Stimulated activated naive B cell treated with anti-CD40 and anti-IgM and Interleukin-4, amounts not matched to agents 10 μg/mL and 1 μg/mL and 100 μg/mL, for 72 hours (primary cell): Measurements from ENCODE around the gene OR51I2.

ENCODE experiments used
- ATAC-seq, 2 donors: fragments of 150-1000 bp; cut with Tn5 transposase; replicated peaks; 2 replicates each; pipeline ENCODE4 v1.10.0; 2021; ENCODE audit warnings: moderate library complexity in 1 of 2
- DNase-seq: peaks from one replicate; pipeline ENCODE4 v3.0.0; 2021
- H3K27ac Mint-ChIP-seq: one replicate; pipeline ENCODE4 v1.8.0; 2022; ENCODE audit warnings: mild to moderate bottlenecking, mixed read lengths
- H3K27me3 Mint-ChIP-seq, 2 donors: one replicate each; pipeline ENCODE4 v1.8.0; 2022; ENCODE audit warnings: mixed read lengths in 2 of 2
- H3K36me3 Mint-ChIP-seq, 2 donors: one replicate each; pipeline ENCODE4 v1.8.0; 2022; ENCODE audit warnings: mixed read lengths in 2 of 2, mild to moderate bottlenecking in 1 of 2
- H3K4me1 Mint-ChIP-seq, 2 donors: one replicate each; pipeline ENCODE4 v1.8.0; 2022; ENCODE audit warnings: mixed read lengths in 2 of 2, mild to moderate bottlenecking in 1 of 2
- H3K4me3 Mint-ChIP-seq, 2 donors: one replicate each; pipeline ENCODE4 v1.8.0; 2022; ENCODE audit warnings: mild to moderate bottlenecking in 2 of 2, mixed read lengths in 2 of 2, moderate library complexity in 1 of 2
- H3K9me3 Mint-ChIP-seq, 2 donors: one replicate each; pipeline ENCODE4 v1.8.0; 2022; ENCODE audit warnings: mixed read lengths in 2 of 2, mild to moderate bottlenecking in 1 of 2

Gene OR51I2

GRCh38 chr11:5449023-5449422 lies at the start of gene OR51I2:
Gene OR51I2 (plus strand): TSS chr11:5449323. CDS start chr11:5453489, 4,166 bp downstream.
- Mint-ChIP-seq H3K27ac (no peak within 1 kb of the TSS), H3K9me3 (no peaks in the 10 kb centered on the region)
- ATAC-seq = no peak

GRCh38 chr11:5405173-5405572 lies 44.0 kb upstream of the OR51I2 start:
- Mint-ChIP-seq H3K4me3 (no peak overlapping the region), H3K4me1 (no peaks in the 10 kb centered on the region), H3K27me3 (peaks cover 6 to 20% of the 10 kb centered on the region in 2 donors), H3K9me3 (no peaks in the 10 kb centered on the region), H3K27ac (no peak overlapping the region), H3K36me3 (no peaks in the 10 kb centered on the region)
- ATAC-seq = no peak
- DNase-seq = no peak

More at GRCh38 chr11:5449023-5449422, at the start of gene OR51I2:
- Mint-ChIP-seq H3K4me1 (no peaks in the 10 kb centered on the region), H3K4me3 (no peak within 1 kb of the TSS), H3K36me3 (no peaks in the 10 kb centered on the region), H3K27me3 (peaks cover 9 to 12% of the 10 kb centered on the region in 2 donors)
- DNase-seq = no peak

DNA sequence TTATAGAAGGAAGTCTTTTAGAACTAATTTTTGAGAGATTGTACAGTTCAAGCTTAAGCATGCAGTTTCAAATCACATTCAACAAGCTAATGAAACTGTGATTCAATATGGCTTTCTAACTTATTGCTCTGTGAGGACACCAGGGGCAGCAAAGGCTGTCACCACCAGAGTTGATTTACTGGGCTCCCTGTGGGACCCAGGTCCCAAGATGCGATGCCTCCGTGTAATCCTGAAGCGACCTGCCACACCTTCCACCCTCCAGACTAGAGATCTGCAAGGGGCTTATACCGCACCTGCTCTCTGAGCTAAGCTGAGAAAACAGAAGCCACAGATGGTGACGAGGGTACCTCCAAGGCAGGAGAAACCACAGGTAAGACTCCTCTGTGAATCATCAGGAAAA lies 28.1 kb upstream of the OR51I2 start:
- ATAC-seq = no peak

GRCh38 chr11:5421811-5422210 lies 27.3 kb upstream of the OR51I2 start, which contains the start of gene OR51Q1:
Gene OR51Q1 (plus strand): TSS chr11:5422111. CDS start chr11:5422201, 90 bp downstream.
- peaks cover 8 to 11% of the 10 kb centered on the region in 2 donors for H3K27me3 Mint-ChIP-seq
- no peaks in the 10 kb centered on the region for H3K4me1 Mint-ChIP-seq
- ATAC-seq (no peak), DNase-seq (no peak)
- no peak within 1 kb of the TSS for H3K4me3 Mint-ChIP-seq
- peaks cover 2 to 4% of the 10 kb centered on the region in 2 donors for H3K9me3 Mint-ChIP-seq
- peaks cover 0 to 1% of the 10 kb centered on the region in 2 donors for H3K36me3 Mint-ChIP-seq
- no peak within 1 kb of the TSS for H3K27ac Mint-ChIP-seq

More for the DNA sequence above, 28.1 kb upstream of the OR51I2 start:
- no peak for DNase-seq
- H3K4me3 Mint-ChIP-seq = no peak overlapping the region
- peaks cover 6 to 11% of the 10 kb centered on the region in 2 donors for H3K27me3 Mint-ChIP-seq
- no peaks in the 10 kb centered on the region for H3K4me1 Mint-ChIP-seq
- peaks cover 0 to 1% of the 10 kb centered on the region in 2 donors for H3K36me3 Mint-ChIP-seq
- H3K9me3 Mint-ChIP-seq = peaks cover 2 to 4% of the 10 kb centered on the region in 2 donors
- H3K27ac Mint-ChIP-seq = no peak overlapping the region

GRCh38 chr11:5423131-5423530 lies 26.0 kb upstream of the OR51I2 start:
- DNase-seq = no peak
- peaks cover 13 to 16% of the 10 kb centered on the region in 2 donors for H3K27me3 Mint-ChIP-seq
- ATAC-seq = no peak
- H3K36me3 Mint-ChIP-seq = peaks cover 0 to 1% of the 10 kb centered on the region in 2 donors
- no peak overlapping the region for H3K27ac Mint-ChIP-seq
- H3K4me3 Mint-ChIP-seq = no peak overlapping the region
- no peaks in the 10 kb centered on the region for H3K4me1 Mint-ChIP-seq
- H3K9me3 Mint-ChIP-seq = peaks cover 2 to 4% of the 10 kb centered on the region in 2 donors

- H3K36me3 Mint-ChIP-seq = no peaks in the 10 kb centered on the region
Observed at GRCh38 chr11:5441414-5441813, 7.7 kb upstream of the OR51I2 start, which contains the start of gene OR51I1. Gene OR51I1 (minus strand): TSS chr11:5441514. CDS start chr11:5441514, 0 bp downstream.

DNA sequence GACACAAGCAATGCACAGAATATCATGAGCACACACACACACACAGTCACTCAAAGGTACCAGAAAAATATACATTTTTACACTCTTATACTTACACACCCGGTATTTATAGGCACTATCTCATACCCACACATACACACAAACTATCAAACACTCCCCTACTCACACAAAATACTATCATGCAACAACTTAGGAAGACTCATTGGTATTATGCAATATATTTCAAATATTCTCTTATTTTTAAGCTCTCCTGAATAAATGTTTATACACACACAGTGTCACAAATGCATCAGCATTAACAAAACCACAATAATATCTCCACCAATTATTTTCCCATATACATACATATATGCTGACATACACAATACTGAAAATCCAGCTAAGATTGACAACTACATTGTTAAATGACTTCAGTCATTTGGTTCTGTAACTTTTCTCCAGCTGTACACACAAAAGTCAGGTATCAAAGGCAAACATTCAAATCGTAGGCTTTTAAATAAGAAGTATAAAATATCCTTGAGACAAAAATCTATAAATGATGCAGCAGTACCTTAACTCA lies 5.2 kb upstream of the OR51I2 start:
- H3K36me3 Mint-ChIP-seq = no peaks in the 10 kb centered on the region
- no peak overlapping the region for H3K27ac Mint-ChIP-seq
- no peak overlapping the region for H3K4me3 Mint-ChIP-seq
- H3K4me1 Mint-ChIP-seq = no peaks in the 10 kb centered on the region
- DNase-seq (no peak), ATAC-seq (no peak)
- H3K27me3 Mint-ChIP-seq = peaks cover 19 to 20% of the 10 kb centered on the region in 2 donors
- H3K9me3 Mint-ChIP-seq = peaks cover 0 to 7% of the 10 kb centered on the region in 2 donors

More at GRCh38 chr11:5441414-5441813, 7.7 kb upstream of the OR51I2 start, which contains the start of gene OR51I1:
- Mint-ChIP-seq H3K27me3 (peaks cover 15 to 16% of the 10 kb centered on the region in 2 donors), H3K4me3 (no peak within 1 kb of the TSS), H3K9me3 (peaks cover 0 to 7% of the 10 kb centered on the region in 2 donors), H3K27ac (no peak within 1 kb of the TSS), H3K4me1 (no peaks in the 10 kb centered on the region)
- DNase-seq (no peak), ATAC-seq (no peak)

GRCh38 chr11:5449432-5449831 lies 309 bp downstream of the OR51I2 start:
- DNase-seq (no peak), ATAC-seq (no peak)
- peaks cover 10 to 13% of the 10 kb centered on the region in 2 donors for H3K27me3 Mint-ChIP-seq
- H3K9me3 Mint-ChIP-seq = no peaks in the 10 kb centered on the region
- no peak overlapping the region for H3K4me3 Mint-ChIP-seq
- no peaks in the 10 kb centered on the region for H3K36me3 Mint-ChIP-seq
- no peak overlapping the region for H3K27ac Mint-ChIP-seq
- H3K4me1 Mint-ChIP-seq = no peaks in the 10 kb centered on the region

DNA sequence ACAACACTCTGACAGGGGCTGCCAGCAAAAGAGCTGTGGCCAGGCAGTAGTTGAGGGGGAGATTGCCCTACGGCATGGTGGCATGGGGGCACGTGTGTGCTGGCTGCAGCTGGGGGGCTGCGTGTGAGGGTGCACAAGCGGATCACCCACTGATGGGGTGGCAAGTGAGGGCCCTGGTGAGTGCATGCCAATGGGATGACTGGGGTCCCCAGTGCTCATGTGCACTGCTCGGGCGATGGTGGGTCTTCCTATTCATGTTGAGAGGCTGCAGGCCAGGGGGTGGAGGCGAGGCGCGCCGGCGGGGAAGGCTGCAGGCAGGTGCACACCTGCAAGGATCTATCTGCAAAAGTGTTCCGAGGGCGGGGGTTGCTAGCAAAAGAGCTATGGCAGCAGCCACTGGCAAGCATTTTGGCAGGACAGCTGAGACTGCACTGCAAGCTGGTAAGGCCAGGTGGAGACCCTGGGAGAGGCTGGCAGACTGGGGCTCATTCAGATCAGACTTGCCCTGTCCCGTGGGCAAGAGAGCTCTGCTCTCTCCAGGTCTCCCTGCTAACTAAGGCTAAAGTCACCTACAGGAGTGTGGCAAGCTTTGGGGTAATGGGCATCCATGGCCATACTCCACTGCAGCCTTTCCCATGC lies 12.0 kb downstream of the OR51I2 start:
- no peak overlapping the region for H3K27ac Mint-ChIP-seq
- no peaks in the 10 kb centered on the region for H3K36me3 Mint-ChIP-seq
- peaks cover 0 to 8% of the 10 kb centered on the region in 2 donors for H3K9me3 Mint-ChIP-seq
- H3K4me3 Mint-ChIP-seq = no peak overlapping the region
- no peaks in the 10 kb centered on the region for H3K4me1 Mint-ChIP-seq
- ATAC-seq = no peak
- DNase-seq = no peak
- H3K27me3 Mint-ChIP-seq = peaks cover 8 to 11% of the 10 kb centered on the region in 2 donors

DNA sequence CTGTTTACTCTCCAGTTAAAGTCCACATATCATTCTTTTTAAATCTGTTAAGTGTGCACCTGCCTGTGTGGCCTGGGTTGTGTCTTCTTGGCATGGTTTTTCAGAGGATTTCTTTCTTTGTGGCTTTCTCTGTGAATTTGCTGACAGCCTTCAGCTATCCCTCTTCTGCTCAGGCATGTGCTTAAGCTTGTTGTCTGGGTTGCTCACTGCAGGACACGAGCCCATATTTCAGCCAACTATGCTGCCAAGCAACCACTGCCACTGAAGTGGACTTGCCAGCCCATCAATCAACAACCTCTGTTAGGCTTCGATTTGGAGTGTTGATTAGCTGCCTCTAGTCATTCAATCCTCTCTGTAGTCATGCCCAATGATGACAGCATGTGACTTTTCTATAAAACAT lies 18.4 kb downstream of the OR51I2 start:
- no peak for DNase-seq
- Mint-ChIP-seq H3K36me3 (no peaks in the 10 kb centered on the region), H3K27me3 (peaks cover 9 to 15% of the 10 kb centered on the region in 2 donors), H3K9me3 (no peaks in the 10 kb centered on the region), H3K27ac (no peak overlapping the region), H3K4me1 (no peaks in the 10 kb centered on the region), H3K4me3 (no peak overlapping the region)
- no peak for ATAC-seq

DNA sequence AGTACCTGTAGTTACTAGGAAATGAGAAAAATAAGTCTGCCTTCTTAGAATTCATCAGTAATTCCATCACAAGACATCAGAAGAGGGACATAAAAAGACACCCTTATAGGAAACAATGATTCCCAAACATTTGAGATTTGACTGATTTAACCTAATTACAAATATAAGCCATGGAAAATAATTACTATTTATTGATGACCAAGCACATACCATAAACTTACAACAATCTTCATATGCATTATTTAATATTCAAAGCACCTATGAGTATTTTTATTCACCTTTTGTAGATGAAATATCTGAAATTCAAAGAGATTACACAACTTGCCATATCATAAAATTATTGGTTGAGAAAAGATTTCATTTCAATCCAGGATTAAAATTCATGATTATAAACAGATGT lies 24.8 kb downstream of the OR51I2 start:
- Mint-ChIP-seq H3K9me3 (no peaks in the 10 kb centered on the region), H3K27ac (no peak overlapping the region), H3K4me1 (peaks cover 0 to 2% of the 10 kb centered on the region in 2 donors), H3K36me3 (no peaks in the 10 kb centered on the region), H3K27me3 (peaks cover 18 to 28% of the 10 kb centered on the region in 2 donors), H3K4me3 (no peak overlapping the region)
- no peak for DNase-seq
- peak in 1 of 2 donors; percentile 50 for ATAC-seq

GRCh38 chr11:5476186-5476819 lies 27.2 kb downstream of the OR51I2 start:
- no peak overlapping the region for H3K4me3 Mint-ChIP-seq
- ATAC-seq = peak; percentile 42 to 64

DNA sequence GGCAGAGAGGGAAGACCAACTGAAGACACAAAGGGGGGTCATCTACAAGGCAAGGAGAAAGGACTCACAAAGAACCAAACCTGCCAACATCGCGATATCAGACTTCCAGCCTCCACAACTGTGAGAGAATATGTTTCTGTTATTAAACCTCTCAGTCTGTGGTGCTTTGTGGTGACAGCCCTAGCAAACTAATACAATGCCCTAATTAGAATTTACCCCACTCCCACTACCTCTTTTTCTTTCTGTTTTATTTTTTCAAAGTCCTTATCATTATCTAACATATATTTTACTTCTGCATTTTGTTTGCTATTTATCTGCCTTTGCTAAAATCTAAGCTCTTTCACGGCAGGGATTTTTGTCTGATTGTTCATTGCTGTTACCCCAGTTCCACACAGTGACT lies 36.9 kb downstream of the OR51I2 start:
- H3K27me3 Mint-ChIP-seq = peaks cover 0 to 5% of the 10 kb centered on the region in 2 donors
- ATAC-seq (peak; percentile 67), DNase-seq (no peak)
- no peak overlapping the region for H3K27ac Mint-ChIP-seq
- H3K9me3 Mint-ChIP-seq = no peaks in the 10 kb centered on the region
- no peaks in the 10 kb centered on the region for H3K36me3 Mint-ChIP-seq
- H3K4me1 Mint-ChIP-seq = peaks cover 1 to 6% of the 10 kb centered on the region in 2 donors
- peak overlapping the region in 1 of 2 donors; percentile 8 for H3K4me3 Mint-ChIP-seq

More at GRCh38 chr11:5476186-5476819, 27.2 kb downstream of the OR51I2 start:
- DNase-seq = no peak
- H3K9me3 Mint-ChIP-seq = no peaks in the 10 kb centered on the region
- H3K4me1 Mint-ChIP-seq = peaks cover 0 to 2% of the 10 kb centered on the region in 2 donors
- no peaks in the 10 kb centered on the region for H3K36me3 Mint-ChIP-seq
- H3K27me3 Mint-ChIP-seq = peaks cover 18 to 23% of the 10 kb centered on the region in 2 donors
- no peak overlapping the region for H3K27ac Mint-ChIP-seq

- ATAC-seq (peak; percentile 82 to 84), DNase-seq (no peak)
- Mint-ChIP-seq H3K4me1 (peaks cover 1 to 6% of the 10 kb centered on the region in 2 donors), H3K27ac (no peak overlapping the region), H3K4me3 (peak overlapping the region in 1 of 2 donors; percentile 8), H3K27me3 (peaks cover 0 to 9% of the 10 kb centered on the region in 2 donors), H3K9me3 (no peaks in the 10 kb centered on the region), H3K36me3 (no peaks in the 10 kb centered on the region)
Observed at GRCh38 chr11:5486421-5486820, 37.3 kb downstream of the OR51I2 start.
